GM19240 (cell line): ENCODE results near the gene CYP4F8.
"Not testable (repeated sequence)": the region's sequence is repeated elsewhere in the genome, so short reads cannot be mapped to it uniquely, and the experiment has no call there.

ENCODE experiments used
- DNase-seq: peaks from one replicate; pipeline ENCODE4 v3.0.0; 2011; ENCODE audit warnings: low spot score; ENCODE audit not compliant: insufficient read length

Gene CYP4F8

DNA sequence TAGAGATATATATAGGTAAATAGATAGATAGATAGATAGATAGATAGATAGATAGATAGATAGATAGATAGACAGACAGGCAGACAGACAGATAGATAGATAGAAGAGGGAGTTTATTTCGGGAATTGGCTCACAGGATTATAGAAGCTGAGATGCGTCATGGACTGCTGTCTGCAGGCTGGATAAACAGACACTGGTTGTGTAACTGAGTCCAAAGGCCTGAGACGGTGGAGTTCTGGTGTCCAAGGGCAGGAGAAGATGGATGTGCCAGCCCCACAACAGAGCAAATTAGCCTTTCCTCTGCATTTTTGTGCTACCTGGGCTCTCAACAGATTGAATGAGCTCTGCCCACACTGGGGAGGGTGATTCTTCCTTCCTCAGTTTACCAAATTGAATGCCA, 28.4 kb downstream of the CYP4F8 start:
- DNase-seq, result no peak

DNA sequence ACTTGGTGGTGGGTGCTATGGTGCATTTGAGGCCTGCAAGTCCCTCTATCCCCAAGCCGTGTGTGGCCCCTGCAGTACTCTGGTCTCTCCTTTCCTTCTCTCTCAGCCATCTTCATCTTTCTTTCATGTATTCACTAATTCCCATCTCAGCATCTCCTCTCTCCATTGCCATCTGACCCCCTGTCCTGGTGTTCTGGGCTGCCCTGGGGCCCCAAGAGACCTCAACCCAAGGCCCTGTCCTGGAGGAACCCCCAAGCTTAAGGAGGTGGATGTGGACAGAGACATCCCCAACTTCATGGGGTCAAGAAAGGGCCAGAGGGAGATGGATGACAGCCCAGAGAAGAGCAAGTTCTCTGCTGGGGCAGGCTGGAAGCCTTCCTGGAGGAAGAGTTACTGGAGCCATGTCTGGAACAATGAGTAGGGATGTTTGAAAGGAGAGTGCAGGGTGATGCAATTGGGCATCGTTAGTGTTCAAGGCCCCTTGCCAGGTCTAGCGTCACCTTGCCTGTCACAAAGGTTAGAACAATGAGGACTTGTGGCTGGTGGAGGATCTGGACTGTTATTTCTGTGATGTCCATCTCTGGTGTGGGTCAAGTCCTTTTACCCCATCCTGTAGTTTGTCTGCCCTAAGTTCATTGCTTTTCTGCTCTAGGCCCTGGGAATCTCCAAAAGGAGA, 29.2 kb downstream of the CYP4F8 start:
- no peak for DNase-seq

DNA sequence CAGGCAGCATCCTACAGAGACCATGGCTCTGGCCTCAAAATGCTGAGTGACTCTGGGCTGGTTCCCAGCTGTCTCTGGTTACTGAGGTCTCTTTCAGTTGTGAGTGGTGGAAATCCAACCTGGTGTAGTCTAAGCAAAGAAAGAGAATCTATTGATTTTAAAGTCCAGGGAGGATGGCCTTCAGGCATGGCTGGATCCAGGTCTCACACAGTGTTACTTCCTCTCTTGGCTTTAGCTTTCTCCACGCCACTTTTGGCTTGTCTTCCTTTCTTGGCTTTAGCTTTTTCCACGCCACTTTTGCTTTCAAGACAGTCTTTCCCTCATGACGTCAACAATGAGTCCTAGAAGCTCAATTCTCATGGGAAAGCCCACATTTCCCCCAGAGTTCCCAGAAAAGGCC, 29.8 kb downstream of the CYP4F8 start:
- no peak for DNase-seq

DNA sequence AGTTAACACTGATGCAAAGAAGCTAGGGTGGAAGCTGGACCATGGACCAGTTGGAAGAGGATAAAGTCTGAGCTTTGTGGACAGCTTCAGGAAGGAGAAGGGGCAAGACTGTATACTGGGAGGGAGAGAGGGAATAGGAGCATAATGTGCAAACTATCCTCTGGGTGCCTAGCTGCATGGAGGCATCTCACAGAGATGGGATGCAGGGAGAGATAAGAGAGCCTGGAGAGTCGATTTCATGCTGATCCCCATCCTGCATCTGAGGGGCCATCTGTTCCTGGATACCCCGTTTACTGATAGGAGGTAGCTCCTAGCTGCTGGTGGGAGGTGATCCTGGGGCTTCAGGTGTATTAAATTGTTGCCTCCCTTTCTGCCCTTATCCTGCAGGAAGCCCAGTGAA, 34.5 kb downstream of the CYP4F8 start:
- no peak for DNase-seq

DNA sequence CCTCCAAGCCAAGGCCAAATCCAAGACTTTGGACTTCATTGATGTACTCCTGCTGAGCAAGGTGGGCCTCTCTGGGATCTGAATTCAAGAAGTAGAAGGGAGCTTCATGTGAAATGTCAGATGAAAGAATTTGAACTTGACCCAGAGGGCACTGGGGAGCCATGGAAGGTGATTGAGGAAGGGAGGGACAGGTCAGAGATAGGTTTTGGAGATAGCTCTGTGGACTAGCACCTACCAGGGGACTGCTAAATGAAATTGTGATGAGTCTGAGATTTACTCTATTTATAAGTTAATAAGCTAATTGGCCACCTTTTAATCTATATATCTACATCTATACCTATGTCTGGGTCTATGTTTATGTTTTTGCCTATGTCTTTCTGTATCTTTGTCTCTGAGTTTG, 35.1 kb downstream of the CYP4F8 start:
- not testable (repeated sequence) for DNase-seq

- DNase-seq, result no peak
These were observed 36.8 kb downstream of the CYP4F8 start for GRCh38 chr19:15651791-15652190.

GRCh38 chr19:15652559-15653278, 37.7 kb downstream of the CYP4F8 start:
- DNase-seq, result no peak

- no peak for DNase-seq
These were observed 41.4 kb downstream of the CYP4F8 start for GRCh38 chr19:15656467-15656866.

DNA sequence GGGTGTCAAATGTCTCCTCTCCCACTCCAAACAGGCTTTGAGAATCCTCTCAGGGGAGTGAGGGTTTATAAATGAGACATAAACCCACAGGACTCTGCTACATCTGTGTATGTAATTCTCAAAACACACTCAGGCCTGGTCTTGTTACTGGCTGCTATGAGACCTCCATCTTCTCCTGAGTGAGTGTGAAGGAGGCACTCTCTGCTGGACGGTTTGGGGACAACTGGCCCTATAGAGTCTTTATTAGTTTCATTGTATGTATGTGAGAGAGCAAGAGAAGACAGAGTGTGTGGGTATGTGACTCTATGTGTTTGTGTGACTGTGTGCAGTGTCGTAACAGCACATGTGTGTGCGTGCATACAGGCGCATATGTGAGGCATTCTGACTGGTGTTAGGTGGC, 48.2 kb downstream of the CYP4F8 start:
- DNase-seq, result no peak

GRCh38 chr19:15666186-15666585, 51.2 kb downstream of the CYP4F8 start:
- DNase-seq, result no peak

- no peak for DNase-seq
These were observed 51.9 kb downstream of the CYP4F8 start for GRCh38 chr19:15666883-15667282.

- no peak for DNase-seq
These were observed 54.4 kb downstream of the CYP4F8 start for GRCh38 chr19:15669440-15669839.

DNA sequence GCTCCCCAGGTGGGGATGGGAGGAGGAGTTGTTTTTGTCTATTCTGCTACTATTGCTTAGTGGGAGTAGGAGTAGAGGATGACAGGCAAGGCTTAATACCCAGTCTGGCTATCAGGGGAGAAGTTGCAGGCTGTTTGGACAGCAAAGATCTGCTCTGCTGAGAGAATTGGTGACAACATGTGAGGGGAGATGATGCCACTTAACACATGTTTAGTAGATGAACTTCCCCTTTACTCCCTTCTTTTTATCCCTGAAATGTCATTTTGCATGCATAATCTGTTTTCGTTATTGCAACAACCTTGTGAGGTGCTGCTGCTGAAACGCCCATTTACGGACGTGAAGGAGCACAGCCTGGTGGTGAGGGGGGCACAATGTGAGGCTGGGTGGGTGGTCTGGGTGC, 54.9 kb downstream of the CYP4F8 start:
- DNase-seq, result no peak

GRCh38 chr19:15671237-15671821, 56.3 kb downstream of the CYP4F8 start:
- no peak for DNase-seq

GRCh38 chr19:15671891-15672579, 57.0 kb downstream of the CYP4F8 start:
- no peak for DNase-seq

DNA sequence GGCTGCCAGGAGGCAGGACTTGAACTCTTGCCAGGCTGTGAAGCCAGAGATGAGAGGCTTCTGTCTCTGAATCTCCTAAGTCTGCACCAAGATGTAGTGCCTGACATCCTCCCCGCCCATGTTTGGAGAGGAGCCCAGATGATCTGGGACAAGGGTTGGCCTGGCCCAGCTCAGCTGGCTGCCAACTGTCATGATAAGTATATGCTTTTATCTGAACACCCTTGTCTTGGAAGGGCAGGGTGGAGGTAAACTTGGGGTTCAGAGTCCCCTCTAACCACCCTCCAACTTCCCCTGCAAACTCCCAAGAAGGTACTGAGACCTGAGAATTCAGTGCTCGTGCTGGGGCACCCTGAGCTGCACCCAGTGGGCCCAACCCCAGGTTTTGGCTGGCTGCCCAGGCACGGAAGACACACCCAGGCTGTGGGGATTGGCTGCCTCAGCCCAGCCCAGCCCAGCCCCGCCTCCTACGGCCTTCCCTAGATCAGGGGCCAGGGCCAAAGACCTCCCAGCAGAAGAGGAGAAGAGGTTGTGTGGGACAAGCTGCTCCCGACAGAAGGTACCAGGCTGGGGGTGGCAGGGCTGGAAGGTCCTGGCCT, 57.7 kb downstream of the CYP4F8 start, which contains the start of gene CYP4F12:
TSS of gene CYP4F12 (plus strand) at position 508 of the 596 bp plus-strand sequence. CDS start 443 bp downstream, outside the sequence.
- DNase-seq, result no peak

GRCh38 chr19:15673176-15673654, 58.2 kb downstream of the CYP4F8 start:
- DNase-seq, result no peak

- DNase-seq, result no peak
These were observed 60.5 kb downstream of the CYP4F8 start for GRCh38 chr19:15675560-15675959.

GRCh38 chr19:15679089-15679488, 64.1 kb downstream of the CYP4F8 start:
- DNase-seq, result no peak

DNA sequence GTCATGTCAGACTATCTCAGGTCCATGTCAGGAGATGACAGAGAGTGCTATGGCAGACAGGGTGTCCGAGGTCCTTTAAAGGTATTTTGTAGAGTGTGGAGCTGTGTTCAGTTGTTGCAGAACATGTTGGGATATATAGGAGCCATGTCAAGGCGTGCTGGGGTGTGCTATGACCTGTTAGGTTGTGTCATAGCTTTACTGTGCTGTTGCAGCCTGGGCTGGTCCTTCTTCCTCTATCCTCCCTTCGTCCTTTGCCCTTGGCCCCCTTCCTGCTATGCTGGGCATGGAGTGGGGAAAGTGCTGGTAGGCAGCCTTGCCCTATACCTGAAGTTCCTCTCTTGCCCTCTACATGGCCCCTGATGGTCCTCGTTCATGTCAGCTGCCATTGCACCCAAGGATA, 64.8 kb downstream of the CYP4F8 start:
- not testable (repeated sequence) for DNase-seq
